MCF 10A (cell line): ENCODE results near the gene WBP2NL. TPM values are rescaled to one million over a fixed set of nuclear protein-coding genes. Genes with fewer than 3 reads are reported as not detected.

Experiments used
- BruUV-seq: library from RNA; stranded (reverse); fragments of 400-500 nt; replicated peaks from 2 replicates; lab custom pipeline; 2021; lab: Mats Ljungman, UMichigan
- CTCF ChIA-PET: fragments of 300-600 bp; sonication (Branson Sonifier 250); formaldehyde crosslinking; extraction: SDS; loops from one replicate; lab custom pipeline; 2021; ENCODE audit warnings: antibody characterized with exemption, inconsistent platforms; lab: Yijun Ruan, JAX
- POLR2A ChIA-PET: fragments of 300-600, 350-650 bp; sonication (Branson Sonifier 250); formaldehyde crosslinking; extraction: SDS; loops from one replicate; lab custom pipeline; 2020; ENCODE audit warnings: antibody characterized with exemption, inconsistent platforms; lab: Yijun Ruan, JAX
- DNase-seq: peaks from one replicate; pipeline ENCODE4 v3.0.0-alpha.2; 2018; ENCODE audit not compliant: unreplicated experiment
- H3K27ac Mint-ChIP-seq: one replicate; pipeline ENCODE4 v1.8.0; 2022; ENCODE audit warnings: mild to moderate bottlenecking, low read depth, mixed read lengths; ENCODE audit not compliant: unreplicated experiment
- H3K27me3 Mint-ChIP-seq: one replicate; pipeline ENCODE4 v1.8.0; 2022; ENCODE audit warnings: mixed read lengths; ENCODE audit not compliant: insufficient read depth, unreplicated experiment
- H3K36me3 Mint-ChIP-seq: one replicate; pipeline ENCODE4 v1.8.0; 2022; ENCODE audit warnings: mild to moderate bottlenecking, moderate library complexity, mixed read lengths; ENCODE audit not compliant: insufficient read depth, unreplicated experiment
- H3K4me1 Mint-ChIP-seq: one replicate; pipeline ENCODE4 v1.8.0; 2022; ENCODE audit warnings: mixed read lengths; ENCODE audit not compliant: insufficient read depth, unreplicated experiment
- H3K4me3 Mint-ChIP-seq: one replicate; pipeline ENCODE4 v1.8.0; 2022; ENCODE audit warnings: mild to moderate bottlenecking, moderate library complexity, mixed read lengths; ENCODE audit not compliant: unreplicated experiment
- H3K9me3 Mint-ChIP-seq: one replicate; pipeline ENCODE4 v1.8.0; 2022; ENCODE audit warnings: mixed read lengths; ENCODE audit not compliant: unreplicated experiment
- CTCF ChIP-seq: fragments of 200-600 bp; IDR thresholded peaks from one replicate; pipeline ENCODE4 v1.8.0; 2022; ENCODE audit warnings: antibody characterized with exemption, mild to moderate bottlenecking; ENCODE audit not compliant: unreplicated experiment
- intact Hi-C: fragments of 100-400 bp; cut with micrococcal nuclease; formaldehyde crosslinking; loops from 2 replicates; pipeline ENCODE4 v1.14.1; 2022
- total RNA-seq: library from RNA; stranded (reverse); gene quantifications from 2 replicates; pipeline ENCODE4 v1.2.3, GENCODE V29; 2022

The WBP2NL gene
- total RNA-seq, 1 experiment from 2014 or later: 1.1 TPM

DNA sequence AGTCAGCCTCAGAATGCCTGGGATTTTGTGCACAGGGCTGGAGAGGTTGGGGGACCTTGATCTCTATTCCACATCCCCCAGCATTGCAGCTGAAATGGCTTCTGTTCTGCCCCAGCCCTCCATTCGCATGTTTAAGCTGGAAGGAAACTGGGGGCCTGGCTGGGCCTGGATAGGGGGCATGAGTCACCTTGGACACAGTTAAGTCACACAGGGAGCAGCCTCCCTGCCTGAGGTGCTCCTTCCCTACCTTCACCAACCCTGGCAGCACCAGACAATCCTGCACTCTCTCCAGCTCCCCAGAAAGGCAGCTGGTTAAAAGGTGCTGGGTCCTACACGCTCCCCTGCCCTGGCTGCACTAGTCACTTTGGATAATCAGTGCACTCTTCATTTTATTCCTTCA lies 45.9 kb upstream of the WBP2NL start:
- Mint-ChIP-seq H3K4me1 (no peaks in the 10 kb centered on the region), H3K9me3 (no peaks in the 10 kb centered on the region), H3K27ac (no peak overlapping the region), H3K27me3 (no peaks in the 10 kb centered on the region), H3K36me3 (peaks cover 4% of the 10 kb centered on the region), H3K4me3 (no peak overlapping the region)
- ChIA-PET CTCF (no interaction called here), POLR2A (interaction anchor here (0.6 kb wide), 1 partner anchor 264 kb away, joined by 4 read pairs; the partner anchor contains the start of gene SNU13)
- DNase-seq: no peak
- no peak for TF ChIP-seq CTCF
- intact Hi-C loops: no loop called here
- BruUV-seq: no TSS peak

DNA sequence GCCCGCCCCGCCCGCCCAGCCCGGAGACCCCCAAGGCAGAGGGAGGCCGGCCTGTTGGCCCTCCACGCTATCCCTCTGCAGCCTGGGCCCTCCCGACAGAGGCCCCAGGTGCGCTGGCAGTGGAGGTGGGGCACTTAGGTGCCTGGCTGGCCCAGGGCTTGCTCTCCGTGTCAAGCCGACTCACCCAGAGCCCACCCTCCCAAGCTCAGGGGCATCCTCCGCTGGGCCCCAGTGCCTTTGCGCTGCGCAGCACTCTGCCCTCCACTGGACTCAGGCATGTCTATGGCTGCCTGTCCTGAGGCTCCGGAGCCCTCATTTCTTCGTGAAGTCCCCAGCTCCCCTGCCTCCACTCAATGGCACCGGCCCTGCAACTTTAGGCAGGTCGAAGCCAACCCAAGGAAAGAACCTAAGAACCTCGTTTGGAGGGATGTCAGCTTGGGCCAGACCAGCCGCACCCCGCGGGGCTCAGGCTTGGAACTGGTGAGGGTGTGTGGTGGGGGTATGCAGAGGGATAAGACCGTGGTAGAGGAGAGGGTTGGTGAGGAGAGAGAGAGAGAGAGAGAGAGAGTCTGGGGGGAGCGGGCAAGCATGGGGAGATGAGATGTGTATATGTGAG lies 40.5 kb upstream of the WBP2NL start:
- no peaks in the 10 kb centered on the region for H3K9me3 Mint-ChIP-seq

DNA sequence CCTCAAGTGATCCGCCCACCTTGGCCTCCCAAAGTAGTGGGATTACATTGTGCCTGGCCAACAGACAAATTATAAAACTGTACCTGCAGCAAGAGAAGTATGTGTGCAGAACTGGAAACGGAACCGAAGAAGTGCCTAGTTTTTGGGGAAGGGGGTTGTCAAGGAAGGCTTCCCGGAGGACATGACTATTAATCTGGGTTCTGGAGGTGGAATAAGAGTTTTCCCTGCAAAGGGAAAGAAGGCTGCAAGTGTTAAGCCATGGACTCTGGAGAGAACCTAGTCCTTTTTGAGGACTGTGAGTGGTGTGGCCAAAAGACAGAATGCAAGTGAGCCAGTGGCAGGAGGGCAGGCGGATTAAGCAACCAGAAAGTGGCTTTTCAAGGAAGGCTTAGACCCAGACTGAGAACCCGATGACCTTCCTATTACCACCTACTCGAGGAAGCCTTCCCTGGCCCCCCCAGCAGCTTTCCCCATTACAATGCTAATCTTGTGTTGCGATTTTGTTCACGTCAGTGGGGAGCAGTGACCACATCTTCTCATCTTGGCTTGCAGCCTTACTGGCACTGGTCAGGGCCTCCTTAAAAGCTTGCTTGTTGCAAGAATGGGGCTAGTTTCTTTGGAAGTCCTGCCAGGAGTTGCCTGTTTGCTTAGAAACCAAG lies 35.0 kb upstream of the WBP2NL start:
- Mint-ChIP-seq H3K36me3 (no peaks in the 10 kb centered on the region), H3K27me3 (no peaks in the 10 kb centered on the region), H3K9me3 (no peaks in the 10 kb centered on the region), H3K4me1 (peaks cover 12% of the 10 kb centered on the region), H3K27ac (no peak overlapping the region), H3K4me3 (no peak overlapping the region)
- TF ChIP-seq CTCF: no peak
- CTCF ChIA-PET: interaction anchor here (1.4 kb wide), 1 partner anchor 266 kb away, joined by 3 read pairs; no protein-coding TSS in a partner anchor
- POLR2A ChIA-PET: no interaction called here
- no TSS peak for BruUV-seq
- DNase-seq: no peak
- intact Hi-C loops: loop anchor here (10.0 kb wide), 1 partner anchor 511 kb away; no protein-coding TSS in a partner anchor

More for the DNA sequence above, 40.5 kb upstream of the WBP2NL start:
- no peak for DNase-seq
- TF ChIP-seq CTCF: no peak
- intact Hi-C loops: no loop called here
- H3K27me3 Mint-ChIP-seq: no peaks in the 10 kb centered on the region
- peaks cover 4% of the 10 kb centered on the region for H3K36me3 Mint-ChIP-seq
- no peak overlapping the region for H3K27ac Mint-ChIP-seq
- peaks cover 6% of the 10 kb centered on the region for H3K4me1 Mint-ChIP-seq
- ChIA-PET POLR2A (no interaction called here), CTCF (interaction anchor here (0.6 to 0.7 kb wide), 2 partner anchors 102 to 159 kb away, joined by 3 read pairs; no protein-coding TSS in a partner anchor)
- no peak overlapping the region for H3K4me3 Mint-ChIP-seq
- no TSS peak for BruUV-seq

- intact Hi-C loops: loop anchor here (10.0 kb wide), 1 partner anchor 511 kb away; no protein-coding TSS in a partner anchor
- Mint-ChIP-seq H3K4me3 (no peak overlapping the region), H3K27ac (no peak overlapping the region), H3K9me3 (no peaks in the 10 kb centered on the region), H3K4me1 (peaks cover 12% of the 10 kb centered on the region), H3K27me3 (no peaks in the 10 kb centered on the region), H3K36me3 (no peaks in the 10 kb centered on the region)
- ChIA-PET CTCF (interaction anchor here (0.6 to 1.8 kb wide), 5 partner anchors 78 to 510 kb away, joined by 3 to 6 read pairs (median 3); no protein-coding TSS in a partner anchor), POLR2A (no interaction called here)
- DNase-seq: no peak
- no peak for TF ChIP-seq CTCF
- BruUV-seq: no TSS peak
These were observed 34.5 kb upstream of the WBP2NL start for GRCh38 chr22:41964112-41964491.
